Neural progenitor cell (in vitro differentiated cells): ENCODE data around the gene MAFB.
A peak's percentile ranks its signal among the peaks of the same experiment; 100 is the strongest.

Source experiments
- EZH2 ChIP-seq: fragments of 200-600 bp; sonication (generic); IDR thresholded peaks from 2 replicates; pipeline ENCODE4 v1.6.1; 2017; ENCODE audit warnings: antibody characterized with exemption, mild to moderate bottlenecking, moderate library complexity
- EZH2phosphoT487 ChIP-seq: fragments of 200-600 bp; sonication (generic); IDR thresholded peaks from 2 replicates; pipeline ENCODE4 v1.6.1; 2017; ENCODE audit warnings: antibody characterized with exemption
- TF ChIP-seq, protein P1 (sequence below): fragments of 200-600 bp; sonication (generic); IDR thresholded peaks from 2 replicates; pipeline ENCODE4 v1.5.1; 2017; ENCODE audit warnings: antibody characterized with exemption, mild to moderate bottlenecking

GRCh38 chr20:40706977-40707582 is 18.0 kb upstream of the MAFB start:
- TF ChIP-seq, protein P1, sequence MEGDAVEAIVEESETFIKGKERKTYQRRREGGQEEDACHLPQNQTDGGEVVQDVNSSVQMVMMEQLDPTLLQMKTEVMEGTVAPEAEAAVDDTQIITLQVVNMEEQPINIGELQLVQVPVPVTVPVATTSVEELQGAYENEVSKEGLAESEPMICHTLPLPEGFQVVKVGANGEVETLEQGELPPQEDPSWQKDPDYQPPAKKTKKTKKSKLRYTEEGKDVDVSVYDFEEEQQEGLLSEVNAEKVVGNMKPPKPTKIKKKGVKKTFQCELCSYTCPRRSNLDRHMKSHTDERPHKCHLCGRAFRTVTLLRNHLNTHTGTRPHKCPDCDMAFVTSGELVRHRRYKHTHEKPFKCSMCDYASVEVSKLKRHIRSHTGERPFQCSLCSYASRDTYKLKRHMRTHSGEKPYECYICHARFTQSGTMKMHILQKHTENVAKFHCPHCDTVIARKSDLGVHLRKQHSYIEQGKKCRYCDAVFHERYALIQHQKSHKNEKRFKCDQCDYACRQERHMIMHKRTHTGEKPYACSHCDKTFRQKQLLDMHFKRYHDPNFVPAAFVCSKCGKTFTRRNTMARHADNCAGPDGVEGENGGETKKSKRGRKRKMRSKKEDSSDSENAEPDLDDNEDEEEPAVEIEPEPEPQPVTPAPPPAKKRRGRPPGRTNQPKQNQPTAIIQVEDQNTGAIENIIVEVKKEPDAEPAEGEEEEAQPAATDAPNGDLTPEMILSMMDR = peak; percentile 63
- no peak for TF ChIP-seq EZH2phosphoT487
- TF ChIP-seq EZH2 = no peak
